ENCODE measurements around the gene TFEB.

GRCh38 chr6:41774841-41775240 is 39.4 kb upstream of the TFEB start:
- TF ChIP-seq MAX (IDR thresholded peaks at IDR 0.05) (no peak), RAD21 (IDR thresholded peaks at IDR 0.05 in 1 of 2, conservative IDR thresholded peaks at IDR 0.05 in 1 of 2; ENCODE audit: low read depth in 2 of 2, low read length in 2 of 2) (no peak)
- TF ChIP-seq, protein P1, sequence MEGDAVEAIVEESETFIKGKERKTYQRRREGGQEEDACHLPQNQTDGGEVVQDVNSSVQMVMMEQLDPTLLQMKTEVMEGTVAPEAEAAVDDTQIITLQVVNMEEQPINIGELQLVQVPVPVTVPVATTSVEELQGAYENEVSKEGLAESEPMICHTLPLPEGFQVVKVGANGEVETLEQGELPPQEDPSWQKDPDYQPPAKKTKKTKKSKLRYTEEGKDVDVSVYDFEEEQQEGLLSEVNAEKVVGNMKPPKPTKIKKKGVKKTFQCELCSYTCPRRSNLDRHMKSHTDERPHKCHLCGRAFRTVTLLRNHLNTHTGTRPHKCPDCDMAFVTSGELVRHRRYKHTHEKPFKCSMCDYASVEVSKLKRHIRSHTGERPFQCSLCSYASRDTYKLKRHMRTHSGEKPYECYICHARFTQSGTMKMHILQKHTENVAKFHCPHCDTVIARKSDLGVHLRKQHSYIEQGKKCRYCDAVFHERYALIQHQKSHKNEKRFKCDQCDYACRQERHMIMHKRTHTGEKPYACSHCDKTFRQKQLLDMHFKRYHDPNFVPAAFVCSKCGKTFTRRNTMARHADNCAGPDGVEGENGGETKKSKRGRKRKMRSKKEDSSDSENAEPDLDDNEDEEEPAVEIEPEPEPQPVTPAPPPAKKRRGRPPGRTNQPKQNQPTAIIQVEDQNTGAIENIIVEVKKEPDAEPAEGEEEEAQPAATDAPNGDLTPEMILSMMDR (IDR thresholded peaks at IDR 0.05; ENCODE audit: control extremely low read depth in 1 of 3, insufficient read depth in 1 of 3, low read depth in 1 of 3, low read length in 3 of 3), result no peak
